Sciatic nerve (tissue), 2 donors: ENCODE results near the gene SMC5. TPM values are rescaled to one million over a fixed set of nuclear protein-coding genes. Genes with fewer than 3 reads are reported as not detected.
"Not testable (repeated sequence)": the region's sequence is repeated elsewhere in the genome, so short reads cannot be mapped to it uniquely, and the experiment has no call there.

Source experiments
- ATAC-seq: fragments of 200-7000 bp; cut with Tn5 transposase; one replicate; pipeline ENCODE4 v1.9.1; 2020; ENCODE audit warnings: mild to moderate bottlenecking, moderate library complexity
- DNase-seq: peaks from one replicate; pipeline ENCODE4 v3.0.0-alpha.2; 2020; ENCODE audit warnings: low spot score
- intact Hi-C: fragments of 100-400 bp; cut with DNase I; formaldehyde crosslinking; loops from one replicate; pipeline ENCODE4 v1.14.2; 2022
- total RNA-seq: library from RNA; stranded (reverse); fragmentation: NEBNext Ultra II Directional; extraction: Animal tissue kit (Norgen Biotek cat#: 25700); gene quantifications from one replicate; pipeline ENCODE4 v1.2.1, GENCODE V29; 2021
- donor health status: DM: no; HTN: no; CAD: no.
- donor health status: DM: no; HTN: no; CAD: no.

SMC5 gene
- total RNA-seq, 1 donor from 2014 or later, result 52.9 TPM

- peak; percentile 63 for ATAC-seq
Observed at GRCh38 chr9:70398145-70398556, 139.4 kb downstream of the SMC5 start.

GRCh38 chr9:70399141-70399540, 140.4 kb downstream of the SMC5 start:
- intact Hi-C loops, result no loop called here
- DNase-seq (no peak), ATAC-seq (no peak)

More at GRCh38 chr9:70398145-70398556, 139.4 kb downstream of the SMC5 start:
- no peak for DNase-seq
- intact Hi-C loops, result no loop called here

- intact Hi-C loops, result loop anchor here (10.0 kb wide), 1 partner anchor 45 kb away; no protein-coding TSS in a partner anchor
- no peak for DNase-seq
- ATAC-seq, result no peak
Observed at GRCh38 chr9:70400107-70400892, 141.5 kb downstream of the SMC5 start.

- DNase-seq, ATAC-seq: not testable (repeated sequence)
- intact Hi-C loops, result loop anchor here (10.0 kb wide), 1 partner anchor 46 kb away; no protein-coding TSS in a partner anchor
Observed at GRCh38 chr9:70401241-70401640, 142.5 kb downstream of the SMC5 start.

- intact Hi-C loops, result loop anchor here (10.0 kb wide), 1 partner anchor 47 kb away; no protein-coding TSS in a partner anchor
- no peak for DNase-seq
Observed at GRCh38 chr9:70402213-70402612, 143.4 kb downstream of the SMC5 start.

GRCh38 chr9:70403166-70403565, 144.4 kb downstream of the SMC5 start:
- no peak for DNase-seq
- intact Hi-C loops, result loop anchor here (10.0 kb wide), 1 partner anchor 48 kb away; no protein-coding TSS in a partner anchor
- ATAC-seq, result no peak

More at GRCh38 chr9:70402213-70402612, 143.4 kb downstream of the SMC5 start:
- ATAC-seq, result no peak

- no peak for ATAC-seq
- DNase-seq, result no peak
- intact Hi-C loops, result loop anchor here (10.0 kb wide), 1 partner anchor 49 kb away; no protein-coding TSS in a partner anchor
Observed at GRCh38 chr9:70403618-70404025, 144.8 kb downstream of the SMC5 start.

- no peak for ATAC-seq
- DNase-seq, result no peak
- intact Hi-C loops, result loop anchor here (10.0 kb wide), 1 partner anchor 49 kb away; no protein-coding TSS in a partner anchor
Observed at GRCh38 chr9:70404261-70404660, 145.5 kb downstream of the SMC5 start.

Other genes starting within 250 kb of the SMC5 start
- 18.5 TPM for gene MAMDC2, start 215.1 kb upstream of the SMC5 start, total RNA-seq
- 94.6 TPM for gene KLF9, start 155.7 kb downstream of the SMC5 start, total RNA-seq